ENCODE data around the gene DAP3.
"Not testable (repeated sequence)": the region's sequence is repeated elsewhere in the genome, so short reads cannot be mapped to it uniquely, and the experiment has no call there.

DAP3 gene

GRCh38 chr1:155709391-155709790 lies 20.5 kb downstream of the DAP3 start:
- H3K4me1 ChIP-seq (ENCODE audit: control insufficient read depth, insufficient read depth, low read length): no peaks in the 10 kb centered on the region
- peaks cover 2% of the 10 kb centered on the region for H3K36me3 ChIP-seq (ENCODE audit: control insufficient read depth, insufficient read depth, low read length)
- no peak overlapping the region for H3K27ac ChIP-seq (ENCODE audit: low read depth, low read length)
- H3K27me3 ChIP-seq (ENCODE audit: control insufficient read depth, insufficient read depth, low read length): no peaks in the 10 kb centered on the region
- H3K4me3 ChIP-seq (ENCODE audit: low read length): no peak overlapping the region
- H3K9ac ChIP-seq (ENCODE audit: low read length): no peak overlapping the region

DNA sequence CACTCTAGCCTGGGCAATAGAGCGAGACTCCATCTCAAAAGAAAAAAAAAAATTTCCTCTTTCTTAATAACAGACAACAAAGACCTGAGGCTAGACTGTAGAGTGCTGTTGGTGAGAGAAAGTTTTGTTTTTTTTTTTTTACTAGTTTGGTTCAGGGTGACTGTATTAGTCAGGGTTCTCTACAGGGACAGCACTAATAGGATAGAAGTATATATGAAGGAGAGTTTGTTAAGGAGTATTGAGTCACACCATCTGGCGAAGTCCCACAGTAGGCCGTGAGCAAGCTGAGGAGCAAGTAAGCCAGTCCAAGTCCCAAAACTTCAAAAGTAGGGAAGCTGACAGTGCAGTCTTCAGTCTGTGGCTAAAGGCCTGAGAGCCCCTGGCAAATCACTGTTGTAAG lies 22.6 kb downstream of the DAP3 start:
- not testable (repeated sequence) for H3K36me3 ChIP-seq (ENCODE audit: control insufficient read depth, insufficient read depth, low read length); H3K4me3 ChIP-seq (ENCODE audit: low read length); H3K9ac ChIP-seq (ENCODE audit: low read length); H3K4me1 ChIP-seq (ENCODE audit: control insufficient read depth, insufficient read depth, low read length); H3K27ac ChIP-seq (ENCODE audit: low read depth, low read length); H3K27me3 ChIP-seq (ENCODE audit: control insufficient read depth, insufficient read depth, low read length)

DNA sequence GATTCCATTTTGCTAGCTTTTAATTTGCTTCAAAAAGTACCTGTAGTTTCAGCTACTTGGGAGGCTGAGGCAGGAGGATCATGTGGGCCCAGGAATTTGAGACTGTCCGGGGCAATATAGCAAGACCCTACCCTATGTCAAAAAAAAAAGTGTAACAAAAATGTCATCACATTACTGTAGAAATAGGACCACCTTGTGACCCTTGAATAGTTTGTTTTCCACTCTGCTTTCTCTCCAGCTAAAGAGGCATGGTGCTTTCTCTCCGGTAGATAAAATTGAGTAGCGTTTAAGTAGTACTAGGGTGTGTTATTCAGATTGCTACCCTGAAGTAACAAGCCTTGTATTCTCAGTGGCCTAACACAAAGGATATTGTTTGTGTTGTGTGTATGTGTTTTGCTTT lies 23.7 kb downstream of the DAP3 start:
- not testable (repeated sequence) for H3K27ac ChIP-seq (ENCODE audit: low read depth, low read length); H3K36me3 ChIP-seq (ENCODE audit: control insufficient read depth, insufficient read depth, low read length); H3K9ac ChIP-seq (ENCODE audit: low read length); H3K4me3 ChIP-seq (ENCODE audit: low read length); H3K4me1 ChIP-seq (ENCODE audit: control insufficient read depth, insufficient read depth, low read length); H3K27me3 ChIP-seq (ENCODE audit: control insufficient read depth, insufficient read depth, low read length)

DNA sequence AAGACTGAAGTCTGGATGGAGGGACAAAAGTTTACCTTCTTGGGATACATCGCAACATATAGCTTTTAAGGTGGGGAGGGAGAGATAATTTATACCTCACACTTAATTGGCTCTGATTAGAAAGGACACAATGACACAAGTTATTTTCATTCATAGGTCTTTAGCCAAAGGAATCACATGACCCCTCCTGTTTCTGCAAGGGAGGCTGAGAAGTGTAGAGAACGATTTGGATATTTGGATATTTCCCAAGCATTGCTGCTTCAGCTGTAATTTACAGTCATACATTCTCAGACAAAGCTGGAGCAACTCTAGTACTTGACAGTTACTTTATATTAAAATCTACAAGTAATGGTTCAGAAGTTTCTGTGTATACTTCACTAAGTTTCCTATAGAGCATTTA lies 24.2 kb downstream of the DAP3 start:
- no peaks in the 10 kb centered on the region for H3K4me1 ChIP-seq (ENCODE audit: control insufficient read depth, insufficient read depth, low read length)
- H3K27ac ChIP-seq (ENCODE audit: low read depth, low read length): no peak overlapping the region
- no peak overlapping the region for H3K4me3 ChIP-seq (ENCODE audit: low read length)
- no peaks in the 10 kb centered on the region for H3K27me3 ChIP-seq (ENCODE audit: control insufficient read depth, insufficient read depth, low read length)
- no peak overlapping the region for H3K9ac ChIP-seq (ENCODE audit: low read length)
- peaks cover 2% of the 10 kb centered on the region for H3K36me3 ChIP-seq (ENCODE audit: control insufficient read depth, insufficient read depth, low read length)

DNA sequence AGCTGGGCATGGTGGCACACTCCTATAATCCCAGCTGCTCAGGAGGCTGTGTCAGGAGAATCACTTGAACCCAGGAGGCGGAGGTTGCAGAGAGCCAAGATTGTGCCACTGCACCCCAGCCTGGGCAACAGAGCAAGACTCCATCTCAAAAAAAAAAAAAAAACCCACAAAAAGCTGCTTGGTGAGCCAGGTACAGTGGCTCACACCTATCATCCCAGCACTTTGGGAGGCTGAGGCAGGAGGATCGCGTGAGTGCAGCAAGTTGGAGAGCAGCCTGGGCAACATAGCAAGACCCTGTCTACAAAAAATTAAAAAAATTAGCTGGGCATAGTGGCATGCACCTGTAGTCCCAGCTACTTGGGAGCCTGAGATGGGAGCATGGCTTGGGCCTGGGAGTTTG lies 26.2 kb downstream of the DAP3 start:
- H3K4me1 ChIP-seq (ENCODE audit: control insufficient read depth, insufficient read depth, low read length); H3K36me3 ChIP-seq (ENCODE audit: control insufficient read depth, insufficient read depth, low read length); H3K9ac ChIP-seq (ENCODE audit: low read length); H3K27ac ChIP-seq (ENCODE audit: low read depth, low read length); H3K4me3 ChIP-seq (ENCODE audit: low read length); H3K27me3 ChIP-seq (ENCODE audit: control insufficient read depth, insufficient read depth, low read length): not testable (repeated sequence)

- H3K27ac ChIP-seq (ENCODE audit: low read depth, low read length): no peak overlapping the region
- H3K36me3 ChIP-seq (ENCODE audit: control insufficient read depth, insufficient read depth, low read length): peaks cover 2% of the 10 kb centered on the region
- H3K4me3 ChIP-seq (ENCODE audit: low read length): no peak overlapping the region
- no peaks in the 10 kb centered on the region for H3K4me1 ChIP-seq (ENCODE audit: control insufficient read depth, insufficient read depth, low read length)
- H3K9ac ChIP-seq (ENCODE audit: low read length): no peak overlapping the region
- no peaks in the 10 kb centered on the region for H3K27me3 ChIP-seq (ENCODE audit: control insufficient read depth, insufficient read depth, low read length)
These were observed 26.9 kb downstream of the DAP3 start for GRCh38 chr1:155715777-155716176.

DNA sequence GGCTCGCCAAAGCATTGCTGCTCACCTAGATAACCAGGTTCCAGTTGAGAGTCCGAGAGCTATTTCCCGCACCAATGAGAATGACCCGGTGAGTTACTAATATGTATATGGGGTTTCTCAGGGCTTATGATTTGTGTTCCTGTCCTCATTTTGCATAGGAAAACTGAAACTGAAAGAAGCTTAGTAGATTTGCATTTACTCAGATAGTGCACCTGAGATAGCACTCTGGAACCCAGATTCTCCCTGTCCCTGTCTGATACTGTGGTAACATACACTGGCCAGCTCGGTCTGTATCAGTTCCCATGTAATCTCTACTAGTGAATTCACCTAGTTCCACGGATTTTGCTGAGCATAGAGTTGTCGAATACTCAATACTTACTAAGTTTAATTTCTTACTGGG lies 28.1 kb downstream of the DAP3 start:
- H3K4me1 ChIP-seq (ENCODE audit: control insufficient read depth, insufficient read depth, low read length): no peaks in the 10 kb centered on the region
- H3K36me3 ChIP-seq (ENCODE audit: control insufficient read depth, insufficient read depth, low read length): peaks cover 2% of the 10 kb centered on the region
- H3K4me3 ChIP-seq (ENCODE audit: low read length): no peak overlapping the region
- H3K27ac ChIP-seq (ENCODE audit: low read depth, low read length): no peak overlapping the region
- no peaks in the 10 kb centered on the region for H3K27me3 ChIP-seq (ENCODE audit: control insufficient read depth, insufficient read depth, low read length)
- H3K9ac ChIP-seq (ENCODE audit: low read length): no peak overlapping the region

- H3K9ac ChIP-seq (ENCODE audit: low read length); H3K36me3 ChIP-seq (ENCODE audit: control insufficient read depth, insufficient read depth, low read length); H3K4me1 ChIP-seq (ENCODE audit: control insufficient read depth, insufficient read depth, low read length); H3K27ac ChIP-seq (ENCODE audit: low read depth, low read length); H3K27me3 ChIP-seq (ENCODE audit: control insufficient read depth, insufficient read depth, low read length); H3K4me3 ChIP-seq (ENCODE audit: low read length): not testable (repeated sequence)
These were observed 29.7 kb downstream of the DAP3 start for GRCh38 chr1:155718524-155719115.

DNA sequence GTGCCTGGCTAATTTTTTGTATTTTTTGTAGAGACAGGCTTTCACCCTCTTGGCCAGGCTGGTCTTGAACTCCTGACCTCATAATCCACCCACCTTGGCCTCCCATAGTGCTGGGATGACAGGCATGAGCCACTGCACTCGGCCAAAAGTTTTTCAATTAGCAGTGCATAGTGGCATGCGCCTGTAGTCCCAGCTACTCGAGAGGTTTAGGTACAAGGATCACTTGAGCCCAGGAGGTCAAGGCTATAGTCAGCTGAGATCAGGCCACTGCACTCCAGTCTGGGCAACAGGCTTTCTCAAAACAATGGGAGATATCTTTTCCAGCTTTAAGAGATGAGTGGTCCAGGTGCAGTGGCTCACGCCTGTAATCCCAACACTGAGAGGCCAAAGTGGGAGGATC lies 30.8 kb downstream of the DAP3 start:
- Histone ChIP-seq H3K27me3 (ENCODE audit: control insufficient read depth, insufficient read depth, low read length) (no peaks in the 10 kb centered on the region), H3K4me1 (ENCODE audit: control insufficient read depth, insufficient read depth, low read length) (no peaks in the 10 kb centered on the region), H3K9ac (ENCODE audit: low read length) (no peak overlapping the region), H3K4me3 (ENCODE audit: low read length) (no peak overlapping the region), H3K36me3 (ENCODE audit: control insufficient read depth, insufficient read depth, low read length) (peaks cover 2% of the 10 kb centered on the region), H3K27ac (ENCODE audit: low read depth, low read length) (no peak overlapping the region)

DNA sequence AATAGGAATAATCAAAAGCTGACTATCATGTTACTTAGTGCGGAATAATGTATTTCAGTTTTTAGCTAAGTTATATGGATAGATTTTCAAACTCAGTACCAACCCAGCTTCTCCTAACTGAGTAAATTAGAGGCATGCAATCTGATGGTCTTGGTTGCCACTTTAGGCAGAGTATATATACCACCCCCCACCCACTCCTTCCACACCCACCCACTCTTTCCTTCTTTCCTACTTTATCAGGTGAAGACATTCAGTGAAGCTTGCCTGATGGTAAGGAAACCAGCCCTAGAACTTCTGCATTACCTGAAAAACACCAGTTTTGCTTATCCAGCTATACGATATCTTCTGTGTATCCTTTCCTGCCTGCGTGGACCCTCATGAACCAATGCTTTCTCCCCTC lies 36.3 kb downstream of the DAP3 start:
- Histone ChIP-seq H3K4me1 (ENCODE audit: control insufficient read depth, insufficient read depth, low read length) (no peaks in the 10 kb centered on the region), H3K4me3 (ENCODE audit: low read length) (no peak overlapping the region), H3K36me3 (ENCODE audit: control insufficient read depth, insufficient read depth, low read length) (peaks cover 2% of the 10 kb centered on the region), H3K9ac (ENCODE audit: low read length) (no peak overlapping the region), H3K27ac (ENCODE audit: low read depth, low read length) (no peak overlapping the region), H3K27me3 (ENCODE audit: control insufficient read depth, insufficient read depth, low read length) (no peaks in the 10 kb centered on the region)

DNA sequence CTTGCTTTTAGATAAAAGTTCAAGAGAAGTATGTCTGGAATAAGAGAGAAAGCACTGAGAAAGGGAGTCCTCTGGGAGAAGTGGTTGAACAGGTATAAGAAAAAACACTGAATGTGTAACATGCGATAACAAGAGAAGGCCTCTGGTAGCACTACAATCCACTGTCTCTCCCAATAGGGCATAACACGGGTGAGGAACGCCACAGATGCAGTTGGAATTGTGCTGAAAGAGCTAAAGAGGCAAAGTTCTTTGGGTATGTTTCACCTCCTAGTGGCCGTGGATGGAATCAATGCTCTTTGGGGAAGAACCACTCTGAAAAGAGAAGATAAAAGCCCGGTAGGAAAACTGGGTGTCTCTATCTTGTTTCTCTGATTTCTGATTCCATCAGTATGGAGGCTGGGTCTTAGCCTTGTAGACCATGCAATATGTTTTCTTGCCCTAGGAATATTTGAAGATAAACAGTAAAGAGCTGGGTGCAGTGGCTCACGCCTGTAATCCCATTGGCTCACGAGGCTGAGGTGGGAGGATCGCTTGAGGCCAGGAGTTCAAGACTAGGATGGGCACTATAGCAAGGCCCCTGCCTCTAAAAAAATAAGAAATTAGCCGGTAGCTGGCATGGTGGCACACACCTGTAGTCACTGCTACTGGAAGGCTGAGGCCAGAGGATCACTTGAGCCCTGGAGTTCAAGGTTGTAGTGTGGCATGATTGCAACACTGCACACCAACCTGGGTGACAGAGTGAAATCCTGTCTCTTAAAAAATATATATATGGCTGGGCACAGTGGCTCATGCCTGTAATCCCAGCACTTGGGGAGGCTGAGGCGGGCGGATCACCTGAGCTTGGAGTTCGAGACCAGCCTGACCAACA lies 40.4 kb downstream of the DAP3 start:
- Histone ChIP-seq H3K9ac (ENCODE audit: low read length) (no peak overlapping the region), H3K27me3 (ENCODE audit: control insufficient read depth, insufficient read depth, low read length) (no peaks in the 10 kb centered on the region), H3K36me3 (ENCODE audit: control insufficient read depth, insufficient read depth, low read length) (peaks cover 5% of the 10 kb centered on the region), H3K27ac (ENCODE audit: low read depth, low read length) (no peak overlapping the region), H3K4me3 (ENCODE audit: low read length) (no peak overlapping the region), H3K4me1 (ENCODE audit: control insufficient read depth, insufficient read depth, low read length) (no peaks in the 10 kb centered on the region)

DNA sequence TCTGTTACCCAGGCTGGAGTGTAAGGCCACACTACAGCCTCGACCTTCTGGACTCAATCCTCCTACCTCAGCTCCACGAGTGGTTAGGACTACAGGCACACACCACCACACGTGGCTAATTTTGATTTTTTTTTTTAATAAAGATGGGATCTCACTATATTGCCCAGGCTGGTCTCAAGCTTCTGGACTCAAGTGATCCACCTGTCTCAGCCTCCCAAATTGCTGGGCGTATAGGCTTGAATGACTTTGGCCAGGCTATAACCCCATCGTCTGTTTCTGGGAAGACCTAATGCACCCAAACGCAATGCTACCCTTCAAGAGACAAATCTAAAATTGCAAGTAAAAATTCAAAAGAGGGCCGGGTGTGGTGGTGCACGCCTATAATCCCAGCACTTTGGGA lies 52.1 kb downstream of the DAP3 start:
- Histone ChIP-seq H3K27ac (ENCODE audit: low read depth, low read length) (no peak overlapping the region), H3K36me3 (ENCODE audit: control insufficient read depth, insufficient read depth, low read length) (peaks cover 9% of the 10 kb centered on the region), H3K27me3 (ENCODE audit: control insufficient read depth, insufficient read depth, low read length) (no peaks in the 10 kb centered on the region), H3K9ac (ENCODE audit: low read length) (no peak overlapping the region), H3K4me1 (ENCODE audit: control insufficient read depth, insufficient read depth, low read length) (peaks cover 4% of the 10 kb centered on the region), H3K4me3 (ENCODE audit: low read length) (no peak overlapping the region)

DNA sequence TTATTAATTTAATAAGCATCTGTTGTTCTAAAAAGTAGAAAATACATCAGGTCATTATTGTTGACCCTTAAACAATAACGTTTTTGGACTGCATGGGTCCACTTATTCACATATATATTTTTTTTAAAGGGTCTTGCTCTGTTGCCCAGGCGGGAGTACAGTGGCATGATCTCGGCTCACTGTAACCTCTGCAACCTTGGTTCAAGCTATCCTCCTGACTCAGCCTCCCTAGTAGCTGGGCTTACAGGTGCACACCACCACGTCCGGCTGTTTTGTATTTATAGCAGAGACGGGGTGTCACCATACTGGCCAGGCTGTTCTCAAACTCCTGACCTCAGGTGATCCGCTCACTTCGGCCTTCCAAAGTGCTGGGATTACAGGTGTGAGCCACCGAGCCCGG lies 53.0 kb downstream of the DAP3 start:
- peaks cover 9% of the 10 kb centered on the region for H3K36me3 ChIP-seq (ENCODE audit: control insufficient read depth, insufficient read depth, low read length)
- H3K27ac ChIP-seq (ENCODE audit: low read depth, low read length): no peak overlapping the region
- H3K4me1 ChIP-seq (ENCODE audit: control insufficient read depth, insufficient read depth, low read length): peaks cover 4% of the 10 kb centered on the region
- H3K9ac ChIP-seq (ENCODE audit: low read length): no peak overlapping the region
- no peak overlapping the region for H3K4me3 ChIP-seq (ENCODE audit: low read length)
- H3K27me3 ChIP-seq (ENCODE audit: control insufficient read depth, insufficient read depth, low read length): no peaks in the 10 kb centered on the region
